NAMALWA (cell line): ENCODE results near the gene CORIN.

ENCODE experiments used
- DNase-seq: peaks from one replicate; pipeline ENCODE4 v3.0.0-alpha.2; 2015; ENCODE audit warnings: low spot score

Gene CORIN, protein sequence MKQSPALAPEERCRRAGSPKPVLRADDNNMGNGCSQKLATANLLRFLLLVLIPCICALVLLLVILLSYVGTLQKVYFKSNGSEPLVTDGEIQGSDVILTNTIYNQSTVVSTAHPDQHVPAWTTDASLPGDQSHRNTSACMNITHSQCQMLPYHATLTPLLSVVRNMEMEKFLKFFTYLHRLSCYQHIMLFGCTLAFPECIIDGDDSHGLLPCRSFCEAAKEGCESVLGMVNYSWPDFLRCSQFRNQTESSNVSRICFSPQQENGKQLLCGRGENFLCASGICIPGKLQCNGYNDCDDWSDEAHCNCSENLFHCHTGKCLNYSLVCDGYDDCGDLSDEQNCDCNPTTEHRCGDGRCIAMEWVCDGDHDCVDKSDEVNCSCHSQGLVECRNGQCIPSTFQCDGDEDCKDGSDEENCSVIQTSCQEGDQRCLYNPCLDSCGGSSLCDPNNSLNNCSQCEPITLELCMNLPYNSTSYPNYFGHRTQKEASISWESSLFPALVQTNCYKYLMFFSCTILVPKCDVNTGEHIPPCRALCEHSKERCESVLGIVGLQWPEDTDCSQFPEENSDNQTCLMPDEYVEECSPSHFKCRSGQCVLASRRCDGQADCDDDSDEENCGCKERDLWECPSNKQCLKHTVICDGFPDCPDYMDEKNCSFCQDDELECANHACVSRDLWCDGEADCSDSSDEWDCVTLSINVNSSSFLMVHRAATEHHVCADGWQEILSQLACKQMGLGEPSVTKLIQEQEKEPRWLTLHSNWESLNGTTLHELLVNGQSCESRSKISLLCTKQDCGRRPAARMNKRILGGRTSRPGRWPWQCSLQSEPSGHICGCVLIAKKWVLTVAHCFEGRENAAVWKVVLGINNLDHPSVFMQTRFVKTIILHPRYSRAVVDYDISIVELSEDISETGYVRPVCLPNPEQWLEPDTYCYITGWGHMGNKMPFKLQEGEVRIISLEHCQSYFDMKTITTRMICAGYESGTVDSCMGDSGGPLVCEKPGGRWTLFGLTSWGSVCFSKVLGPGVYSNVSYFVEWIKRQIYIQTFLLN

DNA sequence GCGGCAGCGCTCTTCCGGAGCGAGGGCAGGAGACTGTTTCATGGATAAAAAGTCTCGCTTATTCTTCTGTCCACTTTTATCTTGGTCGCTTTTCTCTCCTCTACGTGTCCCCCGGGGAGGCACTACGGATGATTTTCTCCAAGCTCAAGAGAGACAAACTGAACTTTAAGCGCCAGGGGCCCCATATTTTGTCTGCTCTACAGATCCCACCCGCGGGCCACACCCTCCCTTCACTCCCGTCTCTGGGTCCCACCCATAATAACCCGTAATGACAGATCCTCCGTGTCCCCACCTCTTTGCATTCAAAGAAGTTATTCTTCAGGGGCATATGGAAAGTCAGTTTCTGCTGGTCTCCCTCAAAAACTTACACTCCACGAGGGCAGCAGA lies at the start of gene CORIN:
CORIN (minus strand) TSS at position 160 of the 387 bp plus-strand sequence; CDS start at position 42, 118 bp downstream.
- DNase-seq: no peak

DNA sequence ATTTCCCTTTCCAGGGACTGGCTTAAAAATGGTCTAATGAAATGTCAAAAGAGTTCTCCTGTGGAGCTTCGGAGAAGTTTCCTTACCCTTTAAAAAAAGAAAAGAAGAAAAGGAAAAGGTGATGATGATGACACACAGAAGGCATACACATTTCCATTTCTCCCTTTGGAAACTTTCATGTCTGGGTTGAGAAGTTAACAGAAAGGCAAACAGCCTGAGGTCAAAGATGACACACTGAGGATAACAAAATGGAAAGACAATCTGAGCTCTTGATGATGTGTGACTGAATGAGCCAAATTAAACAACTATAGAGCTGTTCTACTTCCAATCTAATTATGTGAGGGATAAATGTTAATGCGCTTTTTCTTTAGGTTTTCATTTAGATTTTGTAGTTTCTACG lies 44.4 kb upstream of the CORIN start:
- no peak for DNase-seq

DNA sequence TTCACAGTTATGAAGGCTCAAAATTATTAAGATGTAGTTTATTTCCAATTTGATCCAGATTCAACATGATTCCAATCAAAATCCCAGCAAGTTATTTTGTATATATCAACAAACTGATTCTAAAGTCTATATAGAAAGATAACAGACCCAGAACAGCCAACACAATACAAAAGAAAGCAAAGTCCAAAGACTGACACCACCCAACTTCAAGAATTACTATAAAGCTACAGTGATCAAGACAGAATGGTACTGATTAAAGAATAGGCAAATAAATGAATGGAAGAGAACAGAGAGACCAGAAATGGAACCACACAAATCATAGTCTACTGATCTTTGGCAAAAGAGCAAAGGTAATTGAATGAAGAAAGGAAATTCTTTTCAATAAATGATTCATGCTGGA lies 41.6 kb upstream of the CORIN start:
- DNase-seq: no peak

DNA sequence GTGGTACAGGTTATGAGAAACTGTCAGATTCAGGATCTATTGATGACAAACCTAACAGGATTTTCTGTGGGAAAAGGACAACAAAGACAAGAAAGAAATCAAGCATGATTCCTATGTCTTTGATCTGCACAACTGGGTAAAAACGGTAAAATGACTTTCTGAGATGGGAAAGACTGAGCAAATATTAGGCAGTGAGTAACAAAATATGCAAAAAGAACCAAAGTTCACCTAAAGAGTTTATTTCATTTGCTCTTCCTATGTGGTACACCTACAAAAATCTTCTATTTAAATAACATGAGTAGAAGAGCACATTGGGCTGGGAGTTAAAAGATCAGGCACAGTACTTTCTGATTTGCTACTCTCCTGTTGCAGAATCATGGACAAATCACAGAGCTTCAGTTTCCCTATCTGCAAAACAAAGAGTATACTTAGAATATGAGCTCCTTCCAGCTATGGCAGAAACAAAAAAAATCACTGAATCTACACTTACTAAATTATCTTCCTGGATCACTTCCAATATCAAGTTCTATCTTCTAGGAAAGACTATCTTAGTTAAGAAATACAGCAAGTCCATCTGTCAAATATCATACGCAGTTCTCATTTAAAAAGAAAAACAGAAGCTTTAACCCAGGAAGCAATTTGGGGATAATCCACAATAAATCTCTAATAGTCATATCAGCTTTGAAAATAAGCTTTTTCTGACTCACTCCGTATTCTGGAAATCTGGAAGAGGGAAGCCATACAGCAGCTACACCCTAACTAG lies 39.1 kb upstream of the CORIN start:
- no peak for DNase-seq

DNA sequence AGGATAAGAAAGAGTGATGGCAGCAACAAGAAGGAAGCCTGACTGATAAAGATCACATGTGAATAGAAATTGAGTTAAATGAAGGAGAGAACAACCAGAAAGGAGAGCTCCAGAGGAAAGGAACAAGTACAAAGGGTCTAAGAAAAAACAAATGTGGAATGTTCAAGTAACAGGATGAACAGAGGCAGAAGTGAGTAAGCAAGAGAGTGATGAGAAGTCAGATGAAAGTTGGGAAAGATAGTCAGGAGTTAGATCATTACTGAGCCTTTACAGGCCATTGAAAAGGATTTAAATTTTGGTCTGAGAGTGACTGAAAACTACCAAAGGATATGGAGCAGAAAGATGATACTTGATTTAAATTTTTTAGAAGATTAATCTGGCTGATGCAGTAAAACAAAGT lies 38.4 kb upstream of the CORIN start:
- no peak for DNase-seq

DNA sequence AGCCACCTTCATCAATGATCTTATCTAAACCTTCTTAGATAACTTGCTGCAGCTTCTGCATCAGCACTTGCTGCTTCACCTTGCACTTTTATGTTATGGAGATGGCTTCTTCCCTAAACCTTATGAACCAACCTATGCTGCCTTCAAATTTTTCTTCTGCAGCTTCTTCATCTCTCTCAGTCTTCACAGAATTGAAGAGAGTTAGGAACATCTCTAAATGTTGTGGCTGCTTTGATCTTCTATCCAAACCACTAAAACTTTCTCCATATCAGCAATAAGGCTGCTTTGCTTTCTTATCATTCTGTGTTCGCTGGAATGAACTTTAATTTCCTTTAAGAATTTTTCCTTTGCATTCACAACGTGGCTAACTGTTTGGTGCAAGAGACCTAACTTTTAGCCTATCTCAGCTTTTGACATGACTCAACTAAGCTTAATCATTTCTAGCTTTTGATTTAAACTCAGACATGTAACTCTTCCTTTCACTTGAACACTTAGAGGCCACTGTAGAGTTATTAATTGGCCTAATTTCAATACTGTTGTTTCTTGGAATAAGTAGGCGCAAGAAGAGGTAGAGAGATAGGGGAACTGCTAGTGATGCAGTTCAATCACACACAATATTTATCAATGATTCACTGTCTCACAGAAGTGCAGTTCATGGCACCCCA lies 36.1 kb upstream of the CORIN start:
- DNase-seq: no peak

DNA sequence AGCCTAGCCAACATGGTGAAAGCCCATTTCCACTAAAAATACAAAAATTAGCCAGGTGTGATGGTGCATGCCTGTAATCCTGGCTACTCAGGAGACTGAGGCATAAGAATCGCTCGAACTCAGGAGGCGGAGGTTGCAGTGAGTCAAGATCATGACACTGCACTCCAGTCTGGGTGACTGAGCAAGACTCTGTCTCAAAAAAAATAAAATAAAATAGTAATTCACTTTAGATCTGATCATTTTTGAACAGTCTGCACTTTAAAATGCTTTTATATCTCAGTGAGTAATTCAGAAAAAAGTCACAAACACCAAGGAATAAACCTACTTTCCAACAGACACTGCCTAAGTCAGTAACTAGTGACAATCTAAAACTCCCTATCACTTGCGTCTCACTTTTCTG lies 25.6 kb upstream of the CORIN start:
- DNase-seq: no peak

DNA sequence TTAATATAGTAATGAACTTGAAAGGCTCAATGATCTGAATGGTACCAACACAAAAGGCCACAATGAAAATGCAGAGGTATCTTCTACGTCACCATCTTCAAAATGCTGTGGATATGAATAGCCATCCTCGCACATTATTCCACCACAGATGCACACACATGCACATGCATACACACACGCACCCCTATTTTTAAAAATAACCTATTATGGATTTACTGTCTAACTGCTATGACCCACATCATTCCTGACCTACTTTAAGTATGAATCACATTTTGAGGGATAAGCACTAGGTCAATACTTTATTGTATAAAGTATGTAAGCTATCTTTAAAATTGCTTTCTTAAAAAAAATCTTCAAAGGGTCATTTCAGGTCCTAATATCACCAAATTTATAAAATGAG lies 24.4 kb upstream of the CORIN start:
- no peak for DNase-seq

DNA sequence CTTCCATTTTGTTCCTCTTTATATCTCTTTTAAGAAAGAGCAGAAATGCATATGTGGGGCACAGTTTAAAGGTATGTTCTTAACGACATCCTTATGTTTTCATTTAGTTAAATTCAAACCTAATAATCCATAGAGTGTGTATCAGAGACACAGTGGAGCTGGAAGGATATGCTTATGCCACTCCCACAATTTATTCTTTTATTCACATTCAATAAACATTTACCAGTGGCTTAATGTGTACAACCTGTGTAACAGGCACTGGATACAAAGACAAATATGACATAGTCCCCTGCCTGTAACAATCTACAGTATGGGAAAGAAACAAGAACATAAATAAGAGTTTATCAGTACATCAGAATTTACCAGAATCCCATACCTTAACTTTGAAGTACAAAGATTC lies 22.4 kb upstream of the CORIN start:
- no peak for DNase-seq

DNA sequence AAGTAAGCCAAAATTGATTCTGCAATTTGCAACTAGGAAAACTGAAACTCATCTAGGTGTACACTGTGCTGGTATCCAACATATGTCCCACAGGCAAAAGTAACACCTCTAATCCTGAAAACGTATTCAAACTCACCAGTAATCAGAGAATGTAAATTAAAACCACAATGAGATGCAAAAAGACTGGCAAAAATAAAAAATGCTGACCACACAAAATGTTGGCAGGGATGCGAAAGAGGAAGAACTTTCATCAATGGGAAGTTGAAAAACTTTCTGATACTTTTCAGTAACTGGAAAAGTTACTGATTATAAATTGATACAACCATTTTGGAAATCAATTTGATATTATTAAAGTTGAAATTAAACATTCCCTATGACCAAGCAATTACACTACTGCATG lies 20.1 kb upstream of the CORIN start:
- DNase-seq: no peak

DNA sequence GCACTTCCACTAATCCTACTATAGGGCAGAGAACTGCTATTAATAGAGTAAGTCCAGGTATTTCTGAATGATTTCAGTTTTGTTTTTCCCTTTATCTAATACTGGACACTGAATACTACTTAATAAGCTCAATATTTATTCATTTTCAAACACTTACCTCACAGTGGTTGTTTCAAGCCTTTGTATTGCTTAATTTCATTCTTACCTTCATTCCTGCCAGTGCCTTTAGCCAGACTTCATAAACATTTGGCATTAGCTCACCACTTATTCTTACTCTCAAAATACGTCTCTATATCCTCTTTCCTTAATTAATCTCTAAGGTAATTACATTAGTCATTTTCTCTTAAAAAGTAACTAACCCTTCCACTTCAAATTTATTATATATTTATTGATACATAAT lies 18.8 kb upstream of the CORIN start:
- no peak for DNase-seq

DNA sequence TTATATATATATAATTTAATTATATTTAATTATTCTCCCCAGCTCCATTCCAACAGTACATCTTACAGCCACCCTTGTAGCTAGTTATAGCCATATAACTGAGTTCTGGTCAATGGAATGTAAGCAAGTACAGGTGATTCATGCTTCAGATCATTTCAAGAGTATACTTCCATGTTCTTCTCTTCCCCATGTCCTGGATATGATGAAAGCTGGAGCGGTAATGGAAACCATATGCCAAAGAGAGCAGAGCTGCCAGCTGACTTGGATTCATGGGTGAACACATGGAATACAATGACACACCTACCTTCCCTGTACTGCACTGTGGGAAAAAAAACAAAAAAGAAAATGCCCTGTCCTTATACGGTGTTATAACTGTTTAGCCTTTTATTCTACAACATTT lies 17.5 kb upstream of the CORIN start:
- no peak for DNase-seq

DNA sequence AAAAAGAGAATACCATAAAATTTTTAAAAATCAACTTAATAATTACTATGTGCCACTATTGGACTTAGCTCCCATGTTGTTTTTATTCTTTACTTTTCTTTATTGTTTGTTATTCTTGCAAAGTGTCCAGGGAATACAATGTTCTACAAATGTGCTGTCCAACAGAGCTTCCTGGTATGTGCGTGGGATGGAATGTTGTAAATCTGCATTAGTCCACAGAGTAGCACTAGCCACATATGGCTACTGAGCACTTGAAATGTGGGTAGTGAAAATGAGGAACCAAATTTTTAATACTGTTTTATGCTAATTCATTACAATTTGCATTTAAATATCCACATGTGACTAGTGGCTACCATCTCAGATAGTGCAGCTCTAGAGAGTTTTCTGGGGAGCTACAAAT lies 14.3 kb upstream of the CORIN start:
- no peak for DNase-seq

DNA sequence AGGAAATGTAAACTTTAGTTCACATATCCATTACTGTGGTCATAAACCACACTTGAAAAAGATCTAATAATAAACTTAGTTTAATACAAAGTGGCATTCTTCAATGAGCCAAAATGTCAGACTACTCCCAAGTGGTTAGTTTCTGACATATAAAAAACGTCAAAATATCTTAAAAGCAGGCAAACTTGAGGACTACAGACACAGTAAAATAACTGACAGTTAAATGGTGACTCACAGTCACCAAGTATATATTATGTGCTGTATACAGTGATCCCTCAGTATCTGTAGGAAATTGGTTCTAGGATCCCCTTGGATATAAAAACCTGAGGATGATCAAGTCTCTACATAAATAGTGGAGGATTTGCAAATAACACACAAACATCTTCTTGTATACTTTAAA lies 11.6 kb upstream of the CORIN start:
- DNase-seq: no peak

DNA sequence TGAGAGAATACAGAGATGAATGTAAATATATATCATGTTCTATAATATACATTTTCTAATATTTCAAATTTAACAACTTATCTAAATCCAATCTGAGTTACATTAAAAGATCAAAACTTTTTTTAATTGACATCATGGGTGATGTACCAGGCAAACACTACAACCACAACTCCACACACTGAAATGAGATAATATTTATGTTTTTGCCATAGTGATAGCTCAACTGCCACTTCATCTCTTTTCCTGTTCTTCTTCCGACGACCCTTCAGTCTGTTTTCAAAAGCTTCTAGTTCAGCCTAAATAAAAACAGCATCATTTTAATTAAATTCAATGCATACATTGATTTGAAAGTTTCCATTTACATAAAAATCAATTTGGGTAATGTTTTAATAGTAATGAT lies 10.2 kb upstream of the CORIN start:
- DNase-seq: no peak

DNA sequence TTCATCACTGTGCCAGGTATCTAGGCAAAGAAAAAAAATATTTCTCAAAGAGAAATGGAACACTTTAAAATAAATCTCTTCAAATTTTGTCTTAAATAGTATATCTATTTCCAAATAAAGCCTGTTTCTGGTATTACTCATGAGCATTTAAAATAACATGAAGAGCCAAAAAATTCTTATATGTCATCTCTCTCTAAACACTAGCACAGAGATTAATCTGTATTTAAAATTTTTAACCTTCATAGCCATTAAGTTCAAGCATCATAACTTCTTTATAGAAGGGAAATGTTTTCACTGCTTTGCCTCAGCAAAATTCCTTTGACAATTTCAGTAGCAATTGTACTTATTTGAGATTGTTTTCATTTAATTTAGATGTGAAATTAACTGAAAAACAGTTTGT lies 5.1 kb upstream of the CORIN start:
- no peak for DNase-seq

DNA sequence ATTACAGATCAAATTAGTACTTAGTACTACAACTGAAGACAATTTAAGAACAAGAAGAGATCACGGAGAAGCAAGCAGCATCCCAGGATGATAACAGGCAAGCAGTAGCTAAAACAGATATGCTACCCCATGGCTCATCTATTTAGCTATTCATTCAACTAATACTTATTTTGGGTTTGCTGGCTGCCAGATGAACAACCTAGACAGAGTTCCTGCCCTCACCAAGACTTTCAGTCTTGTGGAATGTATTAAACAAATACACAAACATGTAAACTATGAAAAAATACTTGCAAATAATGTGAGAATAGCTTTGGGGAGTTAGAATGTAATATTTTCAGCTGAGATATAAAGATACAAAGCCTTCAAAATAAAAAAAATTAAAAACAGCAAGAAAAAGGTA lies 2.4 kb upstream of the CORIN start:
- DNase-seq: no peak

DNA sequence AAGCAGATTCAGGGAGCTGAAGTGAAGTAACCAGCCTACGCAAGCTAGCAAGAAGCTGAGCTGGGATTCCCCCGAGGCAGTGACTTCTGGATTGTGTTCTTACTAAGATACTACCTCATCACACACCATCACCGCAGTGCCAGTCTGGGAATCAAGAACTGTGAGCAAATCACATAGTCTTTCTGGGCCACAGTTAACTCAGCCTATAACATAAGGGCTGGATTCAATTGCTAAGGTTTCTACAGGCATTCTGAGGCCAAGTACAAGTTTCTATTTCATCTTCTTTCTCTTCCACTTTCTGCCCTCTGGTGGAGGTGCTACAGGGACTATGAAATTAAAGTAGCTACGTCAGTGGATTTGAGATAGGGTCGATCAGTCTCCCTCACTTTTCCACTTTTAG lies 1.4 kb upstream of the CORIN start:
- peak; percentile 36 for DNase-seq

DNA sequence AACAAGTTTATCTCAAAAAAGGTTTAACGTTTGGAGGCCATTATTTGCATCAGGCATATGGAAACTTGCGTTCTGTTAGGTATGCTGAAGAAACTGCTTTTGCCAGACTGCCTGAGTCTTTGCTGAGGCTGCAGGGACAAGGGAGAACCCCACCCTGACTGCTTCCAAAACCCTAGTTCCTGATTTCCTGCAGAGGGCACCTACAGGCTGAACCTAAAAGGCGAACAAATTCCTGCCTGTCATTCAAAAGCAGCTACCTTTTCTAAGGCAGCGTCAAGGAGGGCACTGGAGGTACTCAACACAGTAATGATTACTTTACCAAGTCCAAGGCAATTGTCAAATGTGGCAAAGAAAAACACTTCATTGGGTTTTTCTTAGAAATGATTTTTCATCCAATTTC lies 578 bp upstream of the CORIN start:
- DNase-seq: no peak

DNA sequence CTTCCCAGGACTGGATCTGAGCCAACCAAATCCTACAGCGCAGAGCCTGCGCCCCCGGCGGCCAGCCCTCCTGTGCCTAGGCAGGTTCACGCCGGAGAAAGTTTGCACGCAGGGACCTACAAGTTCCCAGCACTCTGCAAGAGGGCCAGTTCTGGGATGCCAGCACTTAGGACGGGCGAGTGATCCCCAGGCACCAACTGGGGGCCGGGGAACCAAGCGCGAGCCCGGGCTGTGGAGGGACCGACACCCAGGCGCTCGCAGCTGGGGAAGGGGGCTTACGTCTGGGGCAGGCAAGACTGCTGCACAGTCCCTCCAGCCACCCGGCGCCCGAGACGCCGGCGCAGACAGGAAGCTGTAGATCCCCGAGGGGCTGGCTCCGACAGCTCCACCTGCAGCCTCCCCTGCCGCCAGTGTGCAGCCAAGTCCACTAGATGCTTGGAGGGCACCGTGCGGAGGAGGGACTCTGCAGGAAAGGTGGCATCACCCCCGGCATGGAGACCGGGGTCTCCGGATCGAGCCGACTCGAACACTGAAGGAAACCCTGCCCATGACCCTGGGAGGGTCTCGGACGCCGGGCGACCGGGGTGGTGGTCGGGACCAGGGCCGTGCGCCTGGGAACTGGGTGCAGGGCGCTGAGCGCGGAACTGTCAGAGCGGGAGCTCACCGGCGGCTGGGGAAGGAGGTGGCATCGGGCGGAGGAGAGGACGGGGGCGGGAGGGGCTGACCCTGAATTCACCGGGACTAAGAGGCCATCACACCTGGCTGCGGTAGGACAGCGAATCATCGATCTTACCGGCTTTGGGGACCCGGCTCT lies 566 bp downstream of the CORIN start:
- no peak for DNase-seq

DNA sequence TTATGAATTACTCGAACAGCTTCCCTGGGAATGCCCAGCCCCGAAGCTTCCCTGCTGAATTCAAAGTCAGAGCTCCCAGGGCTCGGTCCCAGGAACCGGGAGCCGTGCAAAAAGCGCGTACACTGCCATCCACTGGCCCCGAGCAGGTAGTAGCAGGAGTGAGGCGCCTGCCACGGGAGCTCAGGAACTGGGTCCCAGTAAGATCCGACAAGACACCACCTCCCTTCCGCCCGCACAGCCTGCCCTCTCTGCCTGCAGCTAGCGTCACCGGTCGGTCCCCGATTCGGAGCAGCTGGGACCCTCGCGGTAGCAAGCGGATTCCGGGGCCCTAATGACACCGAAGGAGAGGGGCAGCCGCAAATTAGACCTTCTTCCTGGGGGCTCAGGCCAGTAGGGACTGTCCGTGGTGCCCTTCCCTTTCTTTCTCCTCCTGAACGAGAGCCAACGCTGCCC lies 1.2 kb downstream of the CORIN start:
- peak; percentile 6 for DNase-seq
